Measurements from ENCODE around the gene MRNIP. TPM values are rescaled to one million over a fixed set of nuclear protein-coding genes. Genes with fewer than 3 reads are reported as not detected.

Gene MRNIP
- total and polyA plus RNA-seq, 8 donors = 8.0 to 46.0 (median 27.1) TPM

DNA sequence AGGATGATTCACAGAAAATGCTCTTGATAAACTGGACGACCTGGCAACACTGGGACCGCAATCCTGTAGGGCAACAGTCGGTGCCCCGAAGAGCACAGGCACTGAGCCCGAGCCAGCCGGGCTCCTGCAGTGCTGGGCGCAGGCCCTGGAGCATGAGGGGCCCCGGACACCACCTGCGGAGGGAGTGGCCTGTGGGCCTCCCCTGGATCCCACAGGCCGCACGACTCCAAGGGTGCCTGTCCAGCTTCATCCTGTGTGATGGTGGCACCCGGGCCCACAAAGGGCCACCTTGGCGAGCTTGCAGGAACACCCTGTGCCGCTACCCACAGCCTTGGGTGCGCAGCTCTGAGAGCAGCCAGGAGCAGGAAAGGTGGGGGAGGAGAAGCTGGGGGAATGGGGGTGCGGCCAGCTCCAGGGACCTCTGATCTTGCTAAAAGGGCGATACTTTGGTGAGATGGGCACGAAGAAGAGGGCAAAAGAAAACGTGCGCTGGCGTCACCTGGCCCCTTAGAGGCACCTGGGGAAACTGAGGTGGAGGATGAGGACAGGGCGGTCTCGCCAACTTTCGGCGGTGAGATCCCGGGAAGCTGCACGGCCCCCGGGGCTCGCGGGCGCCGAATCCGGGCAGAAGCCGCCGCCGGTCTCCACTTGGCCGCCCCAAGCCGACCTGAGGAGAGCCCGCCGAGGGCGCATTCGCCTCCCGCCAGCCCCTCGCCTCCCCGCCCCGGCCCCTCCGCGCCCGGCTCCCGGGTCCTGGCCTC lies 48.4 kb upstream of the MRNIP start:
- 7 to 24% (median 8%) methylated on average over 18 to 50 of the region's 50 CpGs for WGBS, 5 donors
- intact Hi-C loops (cut with DNase I; ENCODE audit: low total_unique reads) = no loop called here

DNA sequence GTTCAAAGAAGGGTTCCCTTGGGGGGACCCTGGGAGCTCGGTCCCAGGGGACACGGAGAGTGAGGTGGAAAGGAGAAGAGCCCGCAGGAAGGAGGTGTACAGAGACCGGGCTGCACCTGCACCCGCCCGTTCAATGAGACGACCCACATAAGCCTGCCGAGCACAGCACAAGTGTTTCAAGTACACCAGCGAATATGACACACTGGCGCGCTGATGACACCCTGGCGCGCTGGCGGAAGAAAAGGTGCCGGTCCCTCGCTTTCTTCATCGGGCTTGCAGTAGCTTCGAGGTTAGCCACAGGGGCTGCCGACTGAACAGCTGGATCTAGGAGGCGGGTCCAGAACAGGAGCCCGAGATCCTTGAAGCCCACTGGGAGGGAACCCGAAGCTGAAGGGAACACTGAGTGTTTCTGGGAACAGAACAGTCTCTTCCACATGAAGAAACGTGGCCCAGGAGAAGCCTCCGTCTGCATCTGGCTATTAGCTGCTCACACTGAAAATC lies 47.7 kb upstream of the MRNIP start:
- WGBS, 5 donors = 82 to 91% (median 87%) methylated on average over 23 to 24 of the region's 24 CpGs
- Histone ChIP-seq H3K4me1 (peaks cover 12 to 30% (median 21%) of the 10 kb centered on the region in 4 donors), H3K9me3 (no peaks in the 10 kb centered on the region), H3K27me3 (no peaks in the 10 kb centered on the region), H3K4me3 (peak overlapping the region; percentile 64 to 79 (median 68)), H3K27ac (peak overlapping the region in 4 of 5 donors; percentile 64 to 94 (median 85)), H3K36me3 (peaks cover 6 to 37% (median 34%) of the 10 kb centered on the region in 4 donors)
- no peak for DNase-seq
- TF ChIP-seq POLR2AphosphoS5 (IDR thresholded peaks at IDR 0.05) (no peak), POLR2A (IDR thresholded peaks at IDR 0.05) (no peak), EP300 (IDR thresholded peaks at IDR 0.05) (no peak)
- TF ChIP-seq, protein P1, sequence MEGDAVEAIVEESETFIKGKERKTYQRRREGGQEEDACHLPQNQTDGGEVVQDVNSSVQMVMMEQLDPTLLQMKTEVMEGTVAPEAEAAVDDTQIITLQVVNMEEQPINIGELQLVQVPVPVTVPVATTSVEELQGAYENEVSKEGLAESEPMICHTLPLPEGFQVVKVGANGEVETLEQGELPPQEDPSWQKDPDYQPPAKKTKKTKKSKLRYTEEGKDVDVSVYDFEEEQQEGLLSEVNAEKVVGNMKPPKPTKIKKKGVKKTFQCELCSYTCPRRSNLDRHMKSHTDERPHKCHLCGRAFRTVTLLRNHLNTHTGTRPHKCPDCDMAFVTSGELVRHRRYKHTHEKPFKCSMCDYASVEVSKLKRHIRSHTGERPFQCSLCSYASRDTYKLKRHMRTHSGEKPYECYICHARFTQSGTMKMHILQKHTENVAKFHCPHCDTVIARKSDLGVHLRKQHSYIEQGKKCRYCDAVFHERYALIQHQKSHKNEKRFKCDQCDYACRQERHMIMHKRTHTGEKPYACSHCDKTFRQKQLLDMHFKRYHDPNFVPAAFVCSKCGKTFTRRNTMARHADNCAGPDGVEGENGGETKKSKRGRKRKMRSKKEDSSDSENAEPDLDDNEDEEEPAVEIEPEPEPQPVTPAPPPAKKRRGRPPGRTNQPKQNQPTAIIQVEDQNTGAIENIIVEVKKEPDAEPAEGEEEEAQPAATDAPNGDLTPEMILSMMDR (IDR thresholded peaks at IDR 0.05) = no peak
- intact Hi-C loops (cut with DNase I; ENCODE audit: low total_unique reads) = no loop called here

More for the DNA sequence above, 48.4 kb upstream of the MRNIP start:
- Histone ChIP-seq H3K27ac (peak overlapping the region; percentile 64 to 94 (median 84)), H3K27me3 (no peaks in the 10 kb centered on the region), H3K36me3 (peaks cover 5 to 30% (median 29%) of the 10 kb centered on the region in 4 donors), H3K4me1 (peaks cover 12 to 30% (median 21%) of the 10 kb centered on the region in 4 donors), H3K9me3 (no peaks in the 10 kb centered on the region), H3K4me3 (peak overlapping the region; percentile 64 to 79 (median 68))
- peak; percentile 44 to 68 for DNase-seq
- no peak for TF ChIP-seq POLR2AphosphoS5 (IDR thresholded peaks at IDR 0.05)
- TF ChIP-seq, protein P1 (IDR thresholded peaks at IDR 0.05) = no peak
- no peak for TF ChIP-seq POLR2A (IDR thresholded peaks at IDR 0.05)
- no peak for TF ChIP-seq EP300 (IDR thresholded peaks at IDR 0.05)

DNA sequence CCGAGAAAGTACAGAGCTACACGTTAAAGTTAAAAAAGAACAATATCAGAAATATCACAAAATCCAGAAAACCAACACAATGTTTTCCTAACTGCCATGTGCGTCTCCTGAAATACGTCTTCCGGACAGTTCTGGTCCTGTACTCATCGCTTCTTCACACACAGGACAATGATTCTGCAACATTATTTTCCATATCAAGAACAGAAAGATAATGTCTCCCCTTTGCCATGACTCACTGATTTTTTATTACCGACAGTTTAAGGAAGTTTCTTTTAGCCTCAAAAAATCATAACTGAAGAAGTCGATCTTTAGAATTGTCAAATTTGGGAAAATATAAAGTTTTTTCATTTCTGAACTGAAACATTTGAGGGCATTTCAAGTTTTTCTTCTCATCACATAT lies 46.5 kb upstream of the MRNIP start:
- peaks cover 6 to 48% (median 45%) of the 10 kb centered on the region in 4 donors for H3K36me3 ChIP-seq
- no peaks in the 10 kb centered on the region for H3K27me3 ChIP-seq
- no peak overlapping the region for H3K27ac ChIP-seq
- no peak for DNase-seq
- H3K4me1 ChIP-seq = peaks cover 12 to 30% (median 21%) of the 10 kb centered on the region in 4 donors
- H3K4me3 ChIP-seq = no peak overlapping the region
- 85 to 91% (median 86%) methylated on average over 8 of the region's 8 CpGs for WGBS, 5 donors
- intact Hi-C loops (cut with DNase I; ENCODE audit: low total_unique reads) = no loop called here
- TF ChIP-seq EP300 (IDR thresholded peaks at IDR 0.05) (no peak), POLR2A (IDR thresholded peaks at IDR 0.05) (no peak), POLR2AphosphoS5 (IDR thresholded peaks at IDR 0.05) (no peak)
- TF ChIP-seq, protein P1 (IDR thresholded peaks at IDR 0.05) = no peak
- no peaks in the 10 kb centered on the region for H3K9me3 ChIP-seq

DNA sequence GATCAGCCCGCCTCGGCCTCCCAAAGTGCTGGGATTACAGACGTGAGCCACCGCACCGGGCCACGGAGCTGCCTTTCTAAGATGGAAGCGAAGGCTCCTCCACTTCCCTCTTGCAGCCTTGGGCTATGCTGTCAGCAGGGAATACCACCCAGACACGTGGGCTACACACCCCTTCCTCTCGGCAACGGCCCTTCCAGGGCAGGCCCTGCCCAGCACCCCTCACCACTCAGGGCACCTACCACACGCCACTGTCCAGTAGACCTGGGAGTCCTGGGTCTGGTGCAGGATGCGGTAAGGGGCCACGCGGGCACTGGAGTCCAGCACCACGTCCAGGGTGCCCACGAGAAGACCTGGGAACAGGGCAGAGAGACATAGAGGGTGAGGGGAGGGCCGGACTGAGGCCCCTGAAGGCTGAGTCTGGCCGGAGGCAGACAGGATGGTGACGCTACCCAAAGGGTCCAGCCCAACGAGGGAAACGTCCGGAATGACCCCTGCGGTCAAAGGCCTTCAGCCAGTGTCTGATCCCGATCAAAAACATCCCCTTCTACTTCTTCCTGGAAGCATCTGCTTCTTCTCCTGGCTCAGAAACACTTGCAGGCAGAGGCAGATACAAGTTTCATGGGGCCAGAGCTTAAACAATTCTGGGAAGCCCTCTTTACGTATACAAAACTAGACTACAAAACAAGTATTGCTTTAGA lies 46.0 kb upstream of the MRNIP start:
- intact Hi-C loops (cut with DNase I; ENCODE audit: low total_unique reads) = no loop called here
- no peaks in the 10 kb centered on the region for H3K9me3 ChIP-seq
- no peaks in the 10 kb centered on the region for H3K27me3 ChIP-seq
- peaks cover 12 to 30% (median 21%) of the 10 kb centered on the region in 4 donors for H3K4me1 ChIP-seq
- H3K27ac ChIP-seq = no peak overlapping the region
- DNase-seq = no peak
- TF ChIP-seq EP300 (IDR thresholded peaks at IDR 0.05) = no peak
- no peak for TF ChIP-seq POLR2AphosphoS5 (IDR thresholded peaks at IDR 0.05)
- TF ChIP-seq, protein P1 (IDR thresholded peaks at IDR 0.05) = no peak
- TF ChIP-seq POLR2A (IDR thresholded peaks at IDR 0.05) = no peak
- no peak overlapping the region for H3K4me3 ChIP-seq
- 93 to 97% (median 95%) methylated on average over 23 to 25 of the region's 25 CpGs for WGBS, 5 donors
- H3K36me3 ChIP-seq = peaks cover 6 to 54% (median 50%) of the 10 kb centered on the region in 4 donors
